ENCODE results near the gene SPATA18.

The SPATA18 gene

DNA sequence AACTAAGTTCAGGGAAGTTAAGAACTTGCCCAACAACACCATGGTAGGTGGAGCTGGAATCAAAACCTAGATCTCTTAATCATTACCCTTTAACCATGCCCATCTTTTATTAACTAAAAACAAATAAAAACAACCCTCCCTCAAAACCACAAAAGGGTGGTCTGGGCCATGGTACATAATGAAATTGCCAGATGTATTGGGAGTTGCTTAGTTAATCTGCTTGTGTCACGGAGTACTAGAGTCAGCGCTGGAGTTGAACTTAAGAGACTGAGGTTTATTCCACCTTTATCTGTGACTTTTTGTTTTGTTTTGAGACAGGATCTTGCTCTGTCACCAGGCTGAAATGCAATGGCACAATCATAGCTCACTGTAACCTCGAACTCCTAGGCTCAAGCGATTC is 44.2 kb upstream of the SPATA18 start:
- no peak for TF ChIP-seq BHLHE40 (IDR thresholded peaks at IDR 0.05; ENCODE audit: borderline replicate concordance)
- no peak for TF ChIP-seq L3MBTL2 (conservative IDR thresholded peaks at IDR 0.05)
- no peak for TF ChIP-seq ELF4 (IDR thresholded peaks at IDR 0.05)
- no peak for TF ChIP-seq SUZ12 (IDR thresholded peaks at IDR 0.05)
- no peak for TF ChIP-seq TARDBP (IDR thresholded peaks at IDR 0.05)
- no peak for TF ChIP-seq FOXM1 (IDR thresholded peaks at IDR 0.05; ENCODE audit: borderline replicate concordance)
- no peak for TF ChIP-seq SP1 (IDR thresholded peaks at IDR 0.05)
- TF ChIP-seq ARNT (IDR thresholded peaks at IDR 0.05) = no peak
- TF ChIP-seq, protein P1, sequence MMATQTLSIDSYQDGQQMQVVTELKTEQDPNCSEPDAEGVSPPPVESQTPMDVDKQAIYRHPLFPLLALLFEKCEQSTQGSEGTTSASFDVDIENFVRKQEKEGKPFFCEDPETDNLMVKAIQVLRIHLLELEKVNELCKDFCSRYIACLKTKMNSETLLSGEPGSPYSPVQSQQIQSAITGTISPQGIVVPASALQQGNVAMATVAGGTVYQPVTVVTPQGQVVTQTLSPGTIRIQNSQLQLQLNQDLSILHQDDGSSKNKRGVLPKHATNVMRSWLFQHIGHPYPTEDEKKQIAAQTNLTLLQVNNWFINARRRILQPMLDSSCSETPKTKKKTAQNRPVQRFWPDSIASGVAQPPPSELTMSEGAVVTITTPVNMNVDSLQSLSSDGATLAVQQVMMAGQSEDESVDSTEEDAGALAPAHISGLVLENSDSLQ (IDR thresholded peaks at IDR 0.05) = no peak
- TF ChIP-seq NFRKB (IDR thresholded peaks at IDR 0.05) = no peak
- no peak for TF ChIP-seq LEF1 (IDR thresholded peaks at IDR 0.05; ENCODE audit: borderline replicate concordance)
- TF ChIP-seq CTBP1 (IDR thresholded peaks at IDR 0.05; ENCODE audit: borderline replicate concordance) = no peak
- no peak for TF ChIP-seq FOXA1 (IDR thresholded peaks at IDR 0.05)
- TF ChIP-seq ZNF384 (IDR thresholded peaks at IDR 0.05) = no peak
- CTCF ChIA-PET = interaction anchor here (0.6 kb wide), 1 partner anchor 1247 kb away, joined by 7 read pairs; no protein-coding TSS in a partner anchor
- DNase-seq (ENCODE audit: extremely low spot score) = no peak
- POLR2A ChIA-PET = no interaction called here

DNA sequence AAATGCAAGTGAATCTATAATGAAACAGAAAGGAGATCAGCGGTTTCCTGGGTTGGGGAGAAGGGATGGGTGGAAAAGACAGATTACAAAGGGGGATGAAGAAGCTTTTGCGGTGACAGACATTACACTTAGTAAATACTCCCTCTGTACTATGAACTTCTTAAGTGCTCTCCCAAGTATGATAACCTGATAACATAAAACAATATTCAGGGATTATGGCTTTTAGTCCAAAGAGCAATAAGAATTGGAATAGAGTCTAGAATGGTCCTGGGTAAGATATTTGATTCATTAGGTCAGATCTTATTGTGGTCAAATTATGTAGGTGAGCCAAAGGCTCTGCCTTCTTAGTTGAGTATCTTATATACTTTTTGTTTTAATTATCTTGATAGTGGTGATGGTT is 40.1 kb upstream of the SPATA18 start:
- no peak for DNase-seq (ENCODE audit: extremely low spot score)
- ChIA-PET POLR2A (no interaction called here), CTCF (no interaction called here)
- TF ChIP-seq ELF4 (IDR thresholded peaks at IDR 0.05) = no peak

DNA sequence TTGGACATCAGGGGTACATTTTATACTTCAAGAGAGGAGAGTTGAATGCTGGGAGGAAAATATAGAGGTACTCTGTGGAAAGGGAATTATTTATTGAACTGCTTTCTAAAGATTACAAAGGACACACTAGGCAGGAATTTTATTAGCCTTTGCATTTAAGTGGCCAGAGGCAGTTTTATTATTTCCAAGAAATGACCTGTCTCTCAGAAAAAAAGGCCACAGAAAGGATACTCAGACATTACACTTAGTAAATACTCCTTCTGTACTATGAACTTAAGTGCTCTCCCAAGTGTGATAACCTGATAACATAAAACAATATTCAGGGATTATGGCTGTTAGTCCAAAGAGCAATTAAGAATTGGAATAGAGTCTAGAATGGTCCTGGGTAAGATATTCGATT is 38.5 kb upstream of the SPATA18 start:
- TF ChIP-seq CTBP1 (IDR thresholded peaks at IDR 0.05; ENCODE audit: borderline replicate concordance) = no peak
- no peak for TF ChIP-seq NFRKB (IDR thresholded peaks at IDR 0.05)
- ChIA-PET CTCF (no interaction called here), POLR2A (no interaction called here)

DNA sequence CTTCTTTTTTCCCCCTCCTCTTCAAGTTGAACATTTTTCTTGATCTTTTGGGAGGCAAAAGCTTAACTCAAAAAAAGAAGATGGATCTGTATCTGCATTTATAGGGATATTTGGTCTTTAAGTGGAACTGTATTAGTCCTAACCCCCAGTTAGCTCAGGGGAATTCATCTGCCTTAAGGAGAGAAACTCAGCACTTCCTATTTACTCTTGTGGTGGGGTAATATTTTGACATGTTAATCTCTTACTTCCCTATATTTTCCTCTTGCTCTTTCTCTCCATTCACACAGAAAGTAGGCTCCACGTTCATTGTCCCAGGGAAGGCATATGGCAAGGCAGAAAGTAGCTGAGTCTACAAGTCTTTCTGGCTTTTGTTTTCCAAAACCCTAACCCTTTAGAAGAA is 36.2 kb upstream of the SPATA18 start:
- ChIA-PET CTCF (no interaction called here), POLR2A (no interaction called here)
- DNase-seq (ENCODE audit: extremely low spot score) = no peak
- no peak for TF ChIP-seq CTBP1 (IDR thresholded peaks at IDR 0.05; ENCODE audit: borderline replicate concordance)
- no peak for TF ChIP-seq TARDBP (IDR thresholded peaks at IDR 0.05)
- TF ChIP-seq L3MBTL2 (conservative IDR thresholded peaks at IDR 0.05) = no peak
- TF ChIP-seq ZNF384 (IDR thresholded peaks at IDR 0.05) = no peak
- no peak for TF ChIP-seq BHLHE40 (IDR thresholded peaks at IDR 0.05; ENCODE audit: borderline replicate concordance)
- TF ChIP-seq FOXA1 (IDR thresholded peaks at IDR 0.05) = no peak
- TF ChIP-seq HDGF (IDR thresholded peaks at IDR 0.05; ENCODE audit: borderline replicate concordance) = no peak
- no peak for TF ChIP-seq ELF4 (IDR thresholded peaks at IDR 0.05)
- no peak for TF ChIP-seq ARNT (IDR thresholded peaks at IDR 0.05)

More for the DNA sequence above, 38.5 kb upstream of the SPATA18 start:
- no peak for DNase-seq (ENCODE audit: extremely low spot score)

DNA sequence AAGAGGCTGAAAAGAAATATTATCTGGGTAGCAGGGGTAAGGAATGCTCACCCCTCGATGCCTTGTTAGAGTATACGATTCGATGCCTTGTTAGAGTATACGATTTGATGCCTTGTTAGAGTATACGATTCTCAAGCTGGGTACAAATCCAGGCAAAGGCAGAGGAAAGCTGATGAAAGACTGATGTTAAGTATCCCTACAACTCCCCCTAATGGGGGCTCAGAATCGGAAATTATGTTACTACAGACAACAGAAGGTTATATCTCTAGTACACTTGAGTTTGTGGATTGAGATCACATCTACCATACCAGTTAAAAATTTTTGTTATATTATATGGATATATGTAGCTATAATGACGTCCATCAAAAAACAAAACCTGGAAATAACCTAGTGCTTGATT is 35.7 kb upstream of the SPATA18 start:
- POLR2A ChIA-PET = no interaction called here
- TF ChIP-seq SUZ12 (IDR thresholded peaks at IDR 0.05) (no peak), TARDBP (IDR thresholded peaks at IDR 0.05) (no peak), CTBP1 (IDR thresholded peaks at IDR 0.05; ENCODE audit: borderline replicate concordance) (no peak), SP1 (IDR thresholded peaks at IDR 0.05) (no peak), ZNF384 (IDR thresholded peaks at IDR 0.05) (no peak), BHLHE40 (IDR thresholded peaks at IDR 0.05; ENCODE audit: borderline replicate concordance) (no peak)
- TF ChIP-seq, protein P1 (IDR thresholded peaks at IDR 0.05) = no peak
- CTCF ChIA-PET = no interaction called here
- DNase-seq (ENCODE audit: extremely low spot score) = no peak

DNA sequence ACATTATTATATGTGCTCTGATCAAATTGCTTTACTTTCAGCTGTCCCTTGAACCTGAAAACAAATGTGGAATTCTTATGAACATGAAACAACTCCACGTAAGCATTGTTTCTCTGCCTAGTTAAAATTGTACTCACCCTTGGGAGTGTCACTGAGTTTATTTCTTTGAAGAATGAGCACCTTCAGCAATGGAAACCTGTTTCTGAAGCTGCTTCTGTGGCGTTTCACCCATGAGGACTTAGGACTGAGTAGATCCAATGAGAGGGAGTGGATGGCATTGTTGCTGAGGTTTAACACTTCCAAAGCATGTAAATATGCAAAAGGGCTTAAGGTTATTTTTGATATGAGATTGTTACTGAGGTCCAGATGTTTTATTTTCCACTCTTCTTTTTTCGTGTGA is 34.1 kb upstream of the SPATA18 start:
- no peak for DNase-seq (ENCODE audit: extremely low spot score)
- TF ChIP-seq FOXA1 (IDR thresholded peaks at IDR 0.05) (no peak), CTBP1 (IDR thresholded peaks at IDR 0.05; ENCODE audit: borderline replicate concordance) (no peak), BHLHE40 (IDR thresholded peaks at IDR 0.05; ENCODE audit: borderline replicate concordance) (no peak), FOXM1 (IDR thresholded peaks at IDR 0.05; ENCODE audit: borderline replicate concordance) (no peak), NFRKB (IDR thresholded peaks at IDR 0.05) (no peak), TARDBP (IDR thresholded peaks at IDR 0.05) (no peak), SUZ12 (IDR thresholded peaks at IDR 0.05) (no peak), SP1 (IDR thresholded peaks at IDR 0.05) (no peak), ZNF384 (IDR thresholded peaks at IDR 0.05) (no peak)
- POLR2A ChIA-PET = no interaction called here
- CTCF ChIA-PET = no interaction called here

DNA sequence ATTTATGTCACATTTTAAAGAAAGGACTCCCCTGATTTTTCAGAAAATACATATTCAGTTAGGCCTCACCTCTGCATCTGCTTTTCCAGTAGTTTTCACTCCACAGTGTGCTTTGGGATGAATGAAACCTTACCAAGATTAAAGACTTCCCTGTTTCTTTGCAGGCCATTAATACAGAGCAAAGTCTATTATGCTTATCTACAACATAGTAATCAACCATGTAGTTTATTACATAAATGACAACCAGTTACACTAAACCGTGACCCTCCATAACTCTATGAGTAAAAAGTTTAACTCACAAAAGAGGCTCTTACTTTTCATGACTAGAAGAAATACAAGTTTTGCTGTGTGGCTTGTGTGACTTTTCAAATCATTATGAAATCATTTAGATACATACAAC is 33.3 kb upstream of the SPATA18 start:
- CTCF ChIA-PET = no interaction called here

DNA sequence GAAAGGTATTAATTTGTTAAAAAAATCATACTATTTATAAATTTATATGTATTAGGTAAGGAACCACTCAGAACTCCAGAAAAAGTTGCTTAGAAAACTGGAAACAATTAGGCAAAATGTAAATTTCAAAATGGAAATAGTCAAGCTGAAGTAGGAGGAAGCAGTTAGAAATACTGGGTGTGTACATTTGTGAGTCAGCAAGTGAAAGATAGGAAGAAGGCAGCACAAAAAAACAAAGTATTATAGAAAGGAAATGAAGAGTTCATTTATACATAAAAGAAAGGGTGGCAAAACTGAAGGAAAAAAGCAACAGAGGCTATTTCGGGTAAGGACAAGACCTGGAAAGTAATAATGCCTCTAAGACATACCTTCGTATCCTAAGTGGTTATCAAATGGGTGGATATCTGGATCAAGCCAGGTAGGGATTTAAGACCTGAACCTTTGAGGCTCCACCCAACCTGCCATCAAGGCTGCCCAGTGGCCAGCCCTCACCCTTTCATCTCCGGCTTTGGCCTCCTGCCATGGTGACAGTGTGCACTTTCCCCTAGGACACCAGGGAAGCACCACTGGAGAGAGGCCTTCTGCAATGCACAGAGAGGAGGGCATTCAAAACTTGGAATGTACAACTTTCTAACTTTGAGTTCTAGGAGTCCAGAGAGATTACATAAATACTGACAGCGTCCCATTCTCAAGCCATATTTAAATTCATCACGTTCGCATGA is 31.0 kb upstream of the SPATA18 start, which contains the start of gene LRRC66:
LRRC66 (minus strand) TSS at position 428 of the 722 bp plus-strand sequence. CDS start 2,750 bp downstream, outside the sequence.
- no peak for TF ChIP-seq SP1 (IDR thresholded peaks at IDR 0.05)
- TF ChIP-seq SUZ12 (IDR thresholded peaks at IDR 0.05) = no peak
- TF ChIP-seq TARDBP (IDR thresholded peaks at IDR 0.05) = no peak
- TF ChIP-seq FOXA1 (IDR thresholded peaks at IDR 0.05) = no peak
- TF ChIP-seq FOXK2 (IDR thresholded peaks at IDR 0.05) = no peak
- no peak for TF ChIP-seq HDGF (IDR thresholded peaks at IDR 0.05; ENCODE audit: borderline replicate concordance)
- no peak for TF ChIP-seq BHLHE40 (IDR thresholded peaks at IDR 0.05; ENCODE audit: borderline replicate concordance)
- TF ChIP-seq FOXM1 (IDR thresholded peaks at IDR 0.05; ENCODE audit: borderline replicate concordance) = no peak
- no peak for TF ChIP-seq NFRKB (IDR thresholded peaks at IDR 0.05)
- TF ChIP-seq ARNT (IDR thresholded peaks at IDR 0.05) = no peak
- TF ChIP-seq CTBP1 (IDR thresholded peaks at IDR 0.05; ENCODE audit: borderline replicate concordance) = no peak
- TF ChIP-seq LEF1 (IDR thresholded peaks at IDR 0.05; ENCODE audit: borderline replicate concordance) = no peak
- TF ChIP-seq ELF4 (IDR thresholded peaks at IDR 0.05) = no peak
- no peak for TF ChIP-seq ZNF384 (IDR thresholded peaks at IDR 0.05)
- TF ChIP-seq, protein P1 (IDR thresholded peaks at IDR 0.05) = no peak
- no peak for TF ChIP-seq L3MBTL2 (conservative IDR thresholded peaks at IDR 0.05)
- no peak for DNase-seq (ENCODE audit: extremely low spot score)
- POLR2A ChIA-PET = no interaction called here
- CTCF ChIA-PET = no interaction called here

More for the DNA sequence above, 33.3 kb upstream of the SPATA18 start:
- no peak for DNase-seq (ENCODE audit: extremely low spot score)
- TF ChIP-seq SP1 (IDR thresholded peaks at IDR 0.05) (no peak), FOXK2 (IDR thresholded peaks at IDR 0.05) (no peak), FOXM1 (IDR thresholded peaks at IDR 0.05; ENCODE audit: borderline replicate concordance) (no peak), LEF1 (IDR thresholded peaks at IDR 0.05; ENCODE audit: borderline replicate concordance) (no peak), NFRKB (IDR thresholded peaks at IDR 0.05) (no peak)
- POLR2A ChIA-PET = no interaction called here
